HepG2 (cell line): ENCODE measurements around the gene PLD1. TPM values are rescaled to one million over a fixed set of nuclear protein-coding genes. Genes with fewer than 3 reads are reported as not detected.

Experiments used
- BRCA1 ChIP-seq: sonication (generic); formaldehyde crosslinking; IDR thresholded peaks from 2 replicates; pipeline ENCODE4 v1.4.0; 2020; ENCODE audit warnings: missing genetic modification reagents
- CREM ChIP-seq, 2 experiments: sonication (generic) in 1 of 2; formaldehyde crosslinking in 1 of 2; IDR thresholded peaks; 2 replicates each; pipeline versions ENCODE4 v1.4.0 to v1.6.1; 2016 to 2020; ENCODE audit warnings: antibody characterized with exemption in 1 of 2, mild to moderate bottlenecking in 1 of 2, missing genetic modification reagents in 1 of 2
- EEA1 ChIP-seq: sonication (generic); formaldehyde crosslinking; IDR thresholded peaks from 2 replicates; pipeline ENCODE4 v1.5.1; 2020; ENCODE audit warnings: mild to moderate bottlenecking, missing genetic modification reagents, borderline replicate concordance
- GLI4 ChIP-seq: sonication (generic); formaldehyde crosslinking; IDR thresholded peaks from 2 replicates; pipeline ENCODE4 v1.5.1; 2020; ENCODE audit warnings: missing genetic modification reagents, mild to moderate bottlenecking, moderate library complexity, borderline replicate concordance
- KAT2B ChIP-seq: fragments of 150-350 bp; IDR thresholded peaks from 2 replicates; pipeline ENCODE4 v1.6.1; 2014; ENCODE audit warnings: low read depth, low read length, borderline replicate concordance
- KDM1A ChIP-seq: IDR thresholded peaks from 2 replicates; pipeline ENCODE4 v1.6.1; 2016; ENCODE audit warnings: missing compliant biosample characterization
- MATR3 ChIP-seq: sonication (generic); formaldehyde crosslinking; IDR thresholded peaks from 2 replicates; pipeline ENCODE4 v1.4.0; 2020; ENCODE audit warnings: missing genetic modification reagents
- MEF2D ChIP-seq: sonication (generic); formaldehyde crosslinking; IDR thresholded peaks from 2 replicates; pipeline ENCODE4 v1.5.1; 2020; ENCODE audit warnings: mild to moderate bottlenecking, missing genetic modification reagents
- NR2F6 ChIP-seq, 2 experiments: IDR thresholded peaks; 2 replicates each; pipeline ENCODE4 v1.6.1; 2016; ENCODE audit warnings: antibody characterized with exemption in 1 of 2, mild to moderate bottlenecking in 1 of 2
- ZBTB3 ChIP-seq: sonication (generic); formaldehyde crosslinking; IDR thresholded peaks from 2 replicates; pipeline ENCODE4 v1.4.0; 2020; ENCODE audit warnings: low read depth, mild to moderate bottlenecking, moderate library complexity, missing genetic modification reagents, borderline replicate concordance
- ZNF460 ChIP-seq: sonication (generic); formaldehyde crosslinking; IDR thresholded peaks from 2 replicates; pipeline ENCODE4 v1.5.1; 2020; ENCODE audit warnings: missing genetic modification reagents, mild to moderate bottlenecking, borderline replicate concordance
- ZNF572 ChIP-seq: sonication (generic); formaldehyde crosslinking; IDR thresholded peaks from 2 replicates; pipeline ENCODE4 v1.5.1; 2020; ENCODE audit warnings: mild to moderate bottlenecking, missing genetic modification reagents
- ZNF768 ChIP-seq: sonication (generic); formaldehyde crosslinking; IDR thresholded peaks from 2 replicates; pipeline ENCODE4 v1.4.0; 2020; ENCODE audit warnings: missing genetic modification reagents
- ZSCAN12 ChIP-seq: sonication (generic); formaldehyde crosslinking; IDR thresholded peaks from 2 replicates; pipeline ENCODE4 v1.9.0; 2021; ENCODE audit warnings: mild to moderate bottlenecking, missing genetic modification reagents
- polyA plus RNA-seq, 8 experiments: library from polyadenylated mRNA; depleted of rRNA in 3 of 8; stranded (reverse) in 7 of 8; unstranded in 1 of 8; fragments of >200 nt; fragmentation: Illumina TruSeq in 4 of 8; extraction: Trizol in 4 of 8; gene quantifications; 2 replicates each; pipeline versions ENCODE4 v1.2.1 to v1.2.3, GENCODE V29; 2011 to 2016; ENCODE audit warnings: low read depth in 4 of 8, missing spikeins in 1 of 8, mixed read lengths in 1 of 8; ENCODE audit not compliant: insufficient read depth in 1 of 8
- total RNA-seq, 5 experiments: library from RNA; depleted of rRNA; stranded (reverse); fragments of >200 nt; fragmentation: Illumina TruSeq; extraction: Trizol; gene quantifications; 2 replicates each; pipeline ENCODE4 v1.2.3, GENCODE V29; 2016; ENCODE audit warnings: low read depth in 1 of 5
- TF ChIP-seq, protein P1 (sequence below): sonication (generic); formaldehyde crosslinking; IDR thresholded peaks from 2 replicates; pipeline ENCODE4 v1.9.0; 2021; ENCODE audit warnings: missing genetic modification reagents, borderline replicate concordance
- TF ChIP-seq, protein P2 (sequence below): sonication (generic); formaldehyde crosslinking; IDR thresholded peaks from 2 replicates; pipeline ENCODE4 v1.5.0; 2020; ENCODE audit warnings: missing genetic modification reagents
- TF ChIP-seq, protein P3 (sequence below): sonication (generic); formaldehyde crosslinking; IDR thresholded peaks from 2 replicates; pipeline ENCODE4 v1.5.0; 2020; ENCODE audit warnings: missing genetic modification reagents, mild to moderate bottlenecking, borderline replicate concordance
- TF ChIP-seq, protein P4 (sequence below): fragments of 450-650 bp; IDR thresholded peaks from 2 replicates; pipeline ENCODE4 v1.6.1; 2017; ENCODE audit warnings: mild to moderate bottlenecking
- TF ChIP-seq, protein P5 (sequence below): sonication (generic); formaldehyde crosslinking; IDR thresholded peaks from 2 replicates; pipeline ENCODE4 v1.8.0; 2023; ENCODE audit warnings: mild to moderate bottlenecking, missing genetic modification reagents

The PLD1 gene
- total and polyA plus RNA-seq, 2 of the 13 experiments (the other 11 are each of a cell fraction or from before 2014, with no cell fraction given): 27.1 to 59.4 TPM

DNA sequence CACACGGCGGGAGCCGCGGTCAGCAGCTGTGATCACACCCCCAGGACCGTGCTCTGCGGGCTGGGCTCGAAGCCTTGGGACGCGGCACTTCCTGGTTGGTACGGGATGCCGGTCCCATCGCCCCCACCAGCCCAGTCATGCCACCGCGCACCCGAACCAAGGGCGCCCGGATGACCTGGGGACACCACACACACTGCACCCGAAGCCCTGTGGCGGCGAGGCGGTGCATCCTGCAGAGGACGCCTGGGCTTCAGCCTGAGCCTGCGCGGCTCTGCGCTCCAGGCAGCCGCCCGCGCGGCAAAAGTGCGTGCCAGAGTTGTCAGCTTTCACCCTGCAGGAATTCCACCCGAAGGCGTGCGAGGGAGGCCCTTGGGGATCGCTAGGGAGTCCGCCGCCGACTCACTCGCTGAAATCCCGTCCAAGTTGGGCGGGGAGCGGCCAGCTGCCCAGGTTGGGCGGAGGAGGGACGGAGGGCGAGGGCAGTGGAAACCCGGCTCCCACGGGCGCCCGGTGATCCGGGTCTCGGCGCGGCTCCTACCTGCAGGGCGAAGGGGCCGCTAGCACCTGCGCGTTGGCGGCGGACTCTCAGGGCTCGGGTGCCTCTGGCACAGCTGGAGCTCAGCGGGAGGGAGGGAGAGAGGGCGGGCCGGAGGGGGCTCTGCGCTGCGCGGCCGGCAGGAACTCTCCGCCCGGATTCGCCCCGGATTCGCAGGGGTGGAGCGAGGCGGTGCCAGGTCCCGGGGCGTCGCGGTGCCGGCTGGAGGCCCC lies at the start of gene PLD1 (continued):
- TF ChIP-seq GLI4 (peak; percentile 45), MEF2D (CRISPR knock-in tag) (peak; percentile 83; the same call in 1 of the 2 replicates), KDM1A (CRISPR knock-in tag) (no peak; the same call in 1 of the 2 replicates), ZBTB3 (CRISPR knock-in tag) (0 out of 2 replicates have a peak, but pooled peaks have one; percentile 49), ZNF460 (CRISPR knock-in tag) (peak; percentile 37; the same call in 1 of the 2 replicates), BRCA1 (no peak; the same call in 1 of the 2 replicates), NR2F6 (IDR thresholded peaks at IDR 0.05) (no peak), NR2F6 (CRISPR knock-in tag; IDR thresholded peaks at IDR 0.05) (peak; percentile 45; the same call in 1 of the 2 replicates), CREM (IDR thresholded peaks at IDR 0.05) (no peak), CREM (CRISPR knock-in tag; IDR thresholded peaks at IDR 0.05) (no peak), ZNF572 (CRISPR knock-in tag) (peak; percentile 74; the same call in 1 of the 2 replicates), ZNF768 (CRISPR knock-in tag) (peak; percentile 48; the same call in 1 of the 2 replicates), ZSCAN12 (no peak), EEA1 (0 out of 2 replicates have a peak, but pooled peaks have one; percentile 84), MATR3 (no peak), KAT2B (no peak)
- TF ChIP-seq, protein P1, sequence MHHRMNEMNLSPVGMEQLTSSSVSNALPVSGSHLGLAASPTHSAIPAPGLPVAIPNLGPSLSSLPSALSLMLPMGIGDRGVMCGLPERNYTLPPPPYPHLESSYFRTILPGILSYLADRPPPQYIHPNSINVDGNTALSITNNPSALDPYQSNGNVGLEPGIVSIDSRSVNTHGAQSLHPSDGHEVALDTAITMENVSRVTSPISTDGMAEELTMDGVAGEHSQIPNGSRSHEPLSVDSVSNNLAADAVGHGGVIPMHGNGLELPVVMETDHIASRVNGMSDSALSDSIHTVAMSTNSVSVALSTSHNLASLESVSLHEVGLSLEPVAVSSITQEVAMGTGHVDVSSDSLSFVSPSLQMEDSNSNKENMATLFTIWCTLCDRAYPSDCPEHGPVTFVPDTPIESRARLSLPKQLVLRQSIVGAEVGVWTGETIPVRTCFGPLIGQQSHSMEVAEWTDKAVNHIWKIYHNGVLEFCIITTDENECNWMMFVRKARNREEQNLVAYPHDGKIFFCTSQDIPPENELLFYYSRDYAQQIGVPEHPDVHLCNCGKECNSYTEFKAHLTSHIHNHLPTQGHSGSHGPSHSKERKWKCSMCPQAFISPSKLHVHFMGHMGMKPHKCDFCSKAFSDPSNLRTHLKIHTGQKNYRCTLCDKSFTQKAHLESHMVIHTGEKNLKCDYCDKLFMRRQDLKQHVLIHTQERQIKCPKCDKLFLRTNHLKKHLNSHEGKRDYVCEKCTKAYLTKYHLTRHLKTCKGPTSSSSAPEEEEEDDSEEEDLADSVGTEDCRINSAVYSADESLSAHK (CRISPR knock-in tag): no peak
- TF ChIP-seq, protein P2, sequence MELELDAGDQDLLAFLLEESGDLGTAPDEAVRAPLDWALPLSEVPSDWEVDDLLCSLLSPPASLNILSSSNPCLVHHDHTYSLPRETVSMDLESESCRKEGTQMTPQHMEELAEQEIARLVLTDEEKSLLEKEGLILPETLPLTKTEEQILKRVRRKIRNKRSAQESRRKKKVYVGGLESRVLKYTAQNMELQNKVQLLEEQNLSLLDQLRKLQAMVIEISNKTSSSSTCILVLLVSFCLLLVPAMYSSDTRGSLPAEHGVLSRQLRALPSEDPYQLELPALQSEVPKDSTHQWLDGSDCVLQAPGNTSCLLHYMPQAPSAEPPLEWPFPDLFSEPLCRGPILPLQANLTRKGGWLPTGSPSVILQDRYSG (CRISPR knock-in tag): no peak; the same call in 1 of the 2 replicates
- TF ChIP-seq, protein P3, sequence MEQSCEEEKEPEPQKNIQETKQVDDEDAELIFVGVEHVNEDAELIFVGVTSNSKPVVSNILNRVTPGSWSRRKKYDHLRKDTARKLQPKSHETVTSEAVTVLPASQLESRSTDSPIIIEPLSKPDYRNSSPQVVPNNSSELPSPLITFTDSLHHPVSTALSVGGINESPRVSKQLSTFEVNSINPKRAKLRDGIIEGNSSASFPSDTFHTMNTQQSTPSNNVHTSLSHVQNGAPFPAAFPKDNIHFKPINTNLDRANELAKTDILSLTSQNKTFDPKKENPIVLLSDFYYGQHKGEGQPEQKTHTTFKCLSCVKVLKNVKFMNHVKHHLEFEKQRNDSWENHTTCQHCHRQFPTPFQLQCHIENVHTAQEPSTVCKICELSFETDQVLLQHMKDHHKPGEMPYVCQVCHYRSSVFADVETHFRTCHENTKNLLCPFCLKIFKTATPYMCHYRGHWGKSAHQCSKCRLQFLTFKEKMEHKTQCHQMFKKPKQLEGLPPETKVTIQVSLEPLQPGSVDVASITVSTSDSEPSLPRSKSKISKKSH (CRISPR knock-in tag): peak; percentile 36; the same call in 1 of the 2 replicates
- TF ChIP-seq, protein P4, sequence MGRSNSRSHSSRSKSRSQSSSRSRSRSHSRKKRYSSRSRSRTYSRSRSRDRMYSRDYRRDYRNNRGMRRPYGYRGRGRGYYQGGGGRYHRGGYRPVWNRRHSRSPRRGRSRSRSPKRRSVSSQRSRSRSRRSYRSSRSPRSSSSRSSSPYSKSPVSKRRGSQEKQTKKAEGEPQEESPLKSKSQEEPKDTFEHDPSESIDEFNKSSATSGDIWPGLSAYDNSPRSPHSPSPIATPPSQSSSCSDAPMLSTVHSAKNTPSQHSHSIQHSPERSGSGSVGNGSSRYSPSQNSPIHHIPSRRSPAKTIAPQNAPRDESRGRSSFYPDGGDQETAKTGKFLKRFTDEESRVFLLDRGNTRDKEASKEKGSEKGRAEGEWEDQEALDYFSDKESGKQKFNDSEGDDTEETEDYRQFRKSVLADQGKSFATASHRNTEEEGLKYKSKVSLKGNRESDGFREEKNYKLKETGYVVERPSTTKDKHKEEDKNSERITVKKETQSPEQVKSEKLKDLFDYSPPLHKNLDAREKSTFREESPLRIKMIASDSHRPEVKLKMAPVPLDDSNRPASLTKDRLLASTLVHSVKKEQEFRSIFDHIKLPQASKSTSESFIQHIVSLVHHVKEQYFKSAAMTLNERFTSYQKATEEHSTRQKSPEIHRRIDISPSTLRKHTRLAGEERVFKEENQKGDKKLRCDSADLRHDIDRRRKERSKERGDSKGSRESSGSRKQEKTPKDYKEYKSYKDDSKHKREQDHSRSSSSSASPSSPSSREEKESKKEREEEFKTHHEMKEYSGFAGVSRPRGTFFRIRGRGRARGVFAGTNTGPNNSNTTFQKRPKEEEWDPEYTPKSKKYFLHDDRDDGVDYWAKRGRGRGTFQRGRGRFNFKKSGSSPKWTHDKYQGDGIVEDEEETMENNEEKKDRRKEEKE: no peak
- TF ChIP-seq, protein P5, sequence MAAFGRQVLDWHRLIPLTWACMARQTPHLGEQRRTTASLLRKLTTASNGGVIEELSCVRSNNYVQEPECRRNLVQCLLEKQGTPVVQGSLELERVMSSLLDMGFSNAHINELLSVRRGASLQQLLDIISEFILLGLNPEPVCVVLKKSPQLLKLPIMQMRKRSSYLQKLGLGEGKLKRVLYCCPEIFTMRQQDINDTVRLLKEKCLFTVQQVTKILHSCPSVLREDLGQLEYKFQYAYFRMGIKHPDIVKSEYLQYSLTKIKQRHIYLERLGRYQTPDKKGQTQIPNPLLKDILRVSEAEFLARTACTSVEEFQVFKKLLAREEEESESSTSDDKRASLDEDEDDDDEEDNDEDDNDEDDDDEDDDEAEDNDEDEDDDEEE (CRISPR knock-in tag): peak; percentile 65; the same call in 1 of the 2 replicates
